Thymus (tissue), 11 donors: ENCODE data around the gene ZNF536. TPM values are rescaled to one million over a fixed set of nuclear protein-coding genes. Genes with fewer than 3 reads are reported as not detected.
"Not testable (repeated sequence)": the region's sequence is repeated elsewhere in the genome, so short reads cannot be mapped to it uniquely, and the experiment has no call there.

ENCODE experiments used
- DNase-seq, 9 donors: peaks; one replicate each; pipeline ENCODE4 v3.0.0-alpha.2; 2013; ENCODE audit warnings: low spot score in 9 of 9, low read depth in 6 of 9, missing footprints in 1 of 9
- H3K27ac ChIP-seq, 2 donors: one replicate each; pipeline ENCODE4 v1.5.1; 2013; ENCODE audit warnings: control low read depth in 1 of 2, low read depth in 1 of 2, low read length in 1 of 2, mild to moderate bottlenecking in 1 of 2, moderate library complexity in 1 of 2
- H3K27me3 ChIP-seq, 2 donors: one replicate each; pipeline ENCODE4 v1.5.1; 2013; ENCODE audit warnings: low read length in 1 of 2; ENCODE audit not compliant: control insufficient read depth in 2 of 2, insufficient read depth in 1 of 2
- H3K36me3 ChIP-seq, 2 donors: one replicate each; pipeline ENCODE4 v1.5.1; 2013; ENCODE audit warnings: low read length in 1 of 2, mild to moderate bottlenecking in 1 of 2, moderate library complexity in 1 of 2; ENCODE audit not compliant: control insufficient read depth in 2 of 2, insufficient read depth in 2 of 2
- H3K4me1 ChIP-seq, 2 donors: one replicate each; pipeline ENCODE4 v1.5.1; 2013; ENCODE audit warnings: low read length in 2 of 2; ENCODE audit not compliant: control insufficient read depth in 2 of 2, insufficient read depth in 2 of 2
- H3K4me3 ChIP-seq, 2 donors: one replicate each; pipeline ENCODE4 v1.5.1; 2013; ENCODE audit warnings: low read length in 2 of 2, control low read depth in 1 of 2, mild to moderate bottlenecking in 1 of 2
- H3K9me3 ChIP-seq, 2 donors: one replicate each; pipeline ENCODE4 v1.5.1; 2013; ENCODE audit warnings: low read length in 1 of 2, mild to moderate bottlenecking in 1 of 2; ENCODE audit not compliant: control insufficient read depth in 2 of 2, insufficient read depth in 1 of 2
- WGBS: extraction: QIAGEN DNeasy Blood & Tissue Kit; methylation state at CpG from one replicate; pipeline ENCODE4 v1.1.7; 2013; 5-methylcytosine and 5-hydroxymethylcytosine counted together
- polyA plus RNA-seq: library from polyadenylated mRNA; stranded (reverse); fragments of 200-250 nt; gene quantifications from one replicate; pipeline ENCODE4 v1.2.3, GENCODE V29; 2013
- total RNA-seq: library from RNA; stranded (reverse); fragments of 120-200 nt; gene quantifications from one replicate; pipeline ENCODE4 v1.2.4, GENCODE V29; 2013
- donor health status: healthy.

The ZNF536 gene
- total and polyA plus RNA-seq, 2 donors = 0.05 to 0.11 TPM

GRCh38 chr19:30469774-30470173 is 97.6 kb downstream of the ZNF536 start:
- H3K4me3 ChIP-seq = no peak overlapping the region
- H3K27ac ChIP-seq = no peak overlapping the region
- H3K9me3 ChIP-seq = no peaks in the 10 kb centered on the region
- H3K27me3 ChIP-seq = no peaks in the 10 kb centered on the region
- no peak for DNase-seq
- 69% methylated on average over 5 of the region's 5 CpGs for WGBS
- no peaks in the 10 kb centered on the region for H3K36me3 ChIP-seq
- no peaks in the 10 kb centered on the region for H3K4me1 ChIP-seq

DNA sequence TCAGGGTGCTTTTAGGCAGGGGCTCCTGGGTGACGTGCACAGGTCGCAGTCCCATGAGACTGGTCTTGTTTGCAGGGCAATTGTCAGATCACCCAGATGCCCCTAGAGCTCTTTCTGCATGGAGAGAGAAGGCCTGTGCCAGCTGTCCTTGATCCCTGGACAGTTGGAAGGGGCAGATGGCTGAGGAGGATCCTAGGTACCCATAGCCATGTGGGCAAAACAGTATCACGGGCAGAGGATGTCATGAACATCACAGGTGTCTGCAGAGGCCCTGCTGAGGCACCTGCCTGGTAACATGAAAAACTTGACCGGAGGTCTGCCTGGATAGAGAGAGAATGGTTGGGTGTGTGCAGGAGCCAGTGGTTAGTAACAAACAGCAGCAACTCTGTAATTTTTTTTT is 99.3 kb downstream of the ZNF536 start:
- Histone ChIP-seq H3K4me1 (no peaks in the 10 kb centered on the region), H3K36me3 (no peaks in the 10 kb centered on the region), H3K9me3 (no peaks in the 10 kb centered on the region), H3K27ac (no peak overlapping the region), H3K27me3 (no peaks in the 10 kb centered on the region), H3K4me3 (no peak overlapping the region)
- DNase-seq = no peak
- 97% methylated on average over 4 of the region's 4 CpGs for WGBS

- no peak overlapping the region for H3K4me3 ChIP-seq
- no peak for DNase-seq
- no peak overlapping the region for H3K27ac ChIP-seq
- no peaks in the 10 kb centered on the region for H3K9me3 ChIP-seq
- H3K4me1 ChIP-seq = no peaks in the 10 kb centered on the region
- H3K36me3 ChIP-seq = no peaks in the 10 kb centered on the region
- H3K27me3 ChIP-seq = no peaks in the 10 kb centered on the region
- WGBS = 90% methylated on average over 5 of the region's 5 CpGs
Observed at GRCh38 chr19:30473334-30473867, 101.2 kb downstream of the ZNF536 start.

- no peaks in the 10 kb centered on the region for H3K27me3 ChIP-seq
- no peaks in the 10 kb centered on the region for H3K4me1 ChIP-seq
- H3K4me3 ChIP-seq = no peak overlapping the region
- no peaks in the 10 kb centered on the region for H3K9me3 ChIP-seq
- WGBS = 91% methylated on average over 2 of the region's 2 CpGs
- no peaks in the 10 kb centered on the region for H3K36me3 ChIP-seq
- no peak overlapping the region for H3K27ac ChIP-seq
- no peak for DNase-seq
Observed at GRCh38 chr19:30476997-30477396, 104.8 kb downstream of the ZNF536 start.

GRCh38 chr19:30479231-30479630 is 107.0 kb downstream of the ZNF536 start:
- Histone ChIP-seq H3K36me3 (no peaks in the 10 kb centered on the region), H3K27ac (no peak overlapping the region), H3K4me3 (no peak overlapping the region), H3K4me1 (no peaks in the 10 kb centered on the region), H3K27me3 (no peaks in the 10 kb centered on the region), H3K9me3 (no peaks in the 10 kb centered on the region)
- 56% methylated on average over 7 of the region's 7 CpGs for WGBS
- no peak for DNase-seq

DNA sequence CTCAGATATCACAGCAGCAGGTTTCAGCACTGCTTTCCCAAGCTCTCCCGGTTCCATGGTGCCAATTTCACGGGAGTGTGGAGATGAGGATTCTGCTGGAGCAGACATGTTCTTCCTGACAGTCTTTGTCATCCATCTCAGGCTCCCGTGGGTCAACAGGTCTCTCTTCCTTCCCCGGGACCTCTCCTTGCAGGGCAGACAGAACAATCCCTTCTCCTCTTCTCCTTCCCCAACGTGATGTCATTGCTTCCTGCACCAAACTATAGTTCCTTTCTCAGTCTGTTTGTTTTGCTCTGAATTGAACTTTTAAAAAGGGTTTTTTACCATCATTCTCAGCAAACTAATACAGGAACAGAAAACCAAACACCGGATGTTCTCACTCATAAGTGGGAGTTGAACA is 107.9 kb downstream of the ZNF536 start:
- Histone ChIP-seq H3K36me3 (no peaks in the 10 kb centered on the region), H3K4me3 (no peak overlapping the region), H3K27me3 (no peaks in the 10 kb centered on the region), H3K9me3 (no peaks in the 10 kb centered on the region), H3K4me1 (no peaks in the 10 kb centered on the region), H3K27ac (no peak overlapping the region)
- WGBS = 30% methylated on average over 6 of the region's 6 CpGs
- DNase-seq = no peak

GRCh38 chr19:30481063-30481462 is 108.9 kb downstream of the ZNF536 start:
- Histone ChIP-seq H3K4me3 (no peak overlapping the region), H3K9me3 (no peaks in the 10 kb centered on the region), H3K4me1 (no peaks in the 10 kb centered on the region), H3K36me3 (no peaks in the 10 kb centered on the region), H3K27ac (no peak overlapping the region), H3K27me3 (no peaks in the 10 kb centered on the region)
- WGBS = 94% methylated on average over 4 of the region's 4 CpGs
- no peak for DNase-seq

- no peaks in the 10 kb centered on the region for H3K36me3 ChIP-seq
Observed at GRCh38 chr19:30481823-30482222, 109.6 kb downstream of the ZNF536 start.

DNA sequence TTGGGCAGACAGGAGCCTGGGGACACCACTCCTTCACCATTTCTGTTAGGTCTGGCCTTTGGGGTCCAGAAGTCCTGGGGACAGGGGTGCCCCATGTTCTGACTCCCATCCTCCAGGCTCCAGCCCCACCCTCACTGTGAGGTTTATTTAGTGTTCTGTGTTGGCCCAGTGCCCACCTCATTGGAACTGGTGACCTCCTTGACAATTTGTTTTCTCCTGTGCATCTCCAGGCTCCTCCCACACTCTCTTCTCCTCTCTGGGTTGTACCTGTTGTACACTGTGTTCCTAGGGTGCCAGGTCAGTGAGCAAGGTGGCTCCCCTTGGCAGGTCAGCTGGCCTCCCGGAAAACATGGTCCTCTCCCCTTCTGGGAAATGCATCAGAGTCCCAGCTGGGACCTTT is 110.8 kb downstream of the ZNF536 start:
- no peaks in the 10 kb centered on the region for H3K36me3 ChIP-seq
- no peak overlapping the region for H3K27ac ChIP-seq
- DNase-seq = no peak
- no peak overlapping the region for H3K4me3 ChIP-seq
- H3K9me3 ChIP-seq = no peaks in the 10 kb centered on the region
- WGBS = 91% methylated on average over 1 of the region's 1 CpG
- H3K4me1 ChIP-seq = no peaks in the 10 kb centered on the region
- H3K27me3 ChIP-seq = no peaks in the 10 kb centered on the region

More at GRCh38 chr19:30481823-30482222, 109.6 kb downstream of the ZNF536 start:
- no peaks in the 10 kb centered on the region for H3K27me3 ChIP-seq
- H3K27ac ChIP-seq = no peak overlapping the region
- no peak for DNase-seq
- no peak overlapping the region for H3K4me3 ChIP-seq
- WGBS = 95% methylated on average over 6 of the region's 6 CpGs
- H3K4me1 ChIP-seq = no peaks in the 10 kb centered on the region
- H3K9me3 ChIP-seq = no peaks in the 10 kb centered on the region

- H3K4me1 ChIP-seq, H3K36me3 ChIP-seq, H3K27ac ChIP-seq, DNase-seq, H3K9me3 ChIP-seq, H3K4me3 ChIP-seq, H3K27me3 ChIP-seq: not testable (repeated sequence)
- 97% methylated on average over 2 of the region's 2 CpGs for WGBS
Observed at GRCh38 chr19:30486250-30486649, 114.1 kb downstream of the ZNF536 start.
